ENCODE data around the gene TRMT10B. TPM values are rescaled to one million over a fixed set of nuclear protein-coding genes. Genes with fewer than 3 reads are reported as not detected.

TRMT10B gene
- total and polyA plus RNA-seq, 2 of the 13 experiments (the other 11 are each of a cell fraction or from before 2014, with no cell fraction given): 3.1 to 3.9 TPM

- Histone ChIP-seq H3K36me3 (replicated peaks in 1 of 2; ENCODE audit: control insufficient read depth in 1 of 2, insufficient read depth in 2 of 2, low read length in 2 of 2) (peaks cover 5 to 18% of the 10 kb centered on the region in 2 experiments; a peak in 4 of 5 replicates), H3K27ac (ENCODE audit: extremely low read length, insufficient read depth, low read length) (no peak overlapping the region), H3K27me3 (ENCODE audit: control insufficient read depth in 1 of 2, insufficient read depth in 2 of 2, low read length in 2 of 2) (no peaks in the 10 kb centered on the region), H3K4me3 (replicated peaks in 1 of 3; ENCODE audit: insufficient read depth in 1 of 3, low read depth in 2 of 3, low read length in 3 of 3) (no peak overlapping the region), H2AFZ (ENCODE audit: low read length) (no peak overlapping the region), H3K4me2 (ENCODE audit: low read depth, low read length) (no peak overlapping the region), H3K9me3 (ENCODE audit: low read length) (no peaks in the 10 kb centered on the region), H3K79me2 (ENCODE audit: insufficient read depth, low read length) (no peaks in the 10 kb centered on the region), H3K4me1 (ENCODE audit: insufficient read depth, low read length) (no peaks in the 10 kb centered on the region), H3K9ac (ENCODE audit: insufficient read depth, low read depth, low read length) (no peak overlapping the region), H4K20me1 (ENCODE audit: insufficient read depth, low read length) (no peaks in the 10 kb centered on the region)
- POLR2A ChIA-PET: no interaction called here
- no peak for ATAC-seq
- intact Hi-C loops (cut with micrococcal nuclease; ENCODE audit: unreplicated experiment): no loop called here
- in situ Hi-C loops (cut with HindIII; ENCODE audit: extremely low pct_ligation_motif_present, low pct_unique_long_range_greater_than_20kb): no loop called here
- 91% methylated on average over 2 of the region's 2 CpGs for WGBS (ENCODE audit: low lambda C conversion rate)
- no peak for TF ChIP-seq TRIM22 (IDR thresholded peaks at IDR 0.05)
- no peak for TF ChIP-seq MLXIP (CRISPR knock-in tag; IDR thresholded peaks at IDR 0.05; ENCODE audit: borderline replicate concordance)
- TF ChIP-seq SP140L (CRISPR knock-in tag; IDR thresholded peaks at IDR 0.05; ENCODE audit: borderline replicate concordance): no peak
- TF ChIP-seq MAFF (IDR thresholded peaks at IDR 0.05; ENCODE audit: low read depth, low read length): 0 out of 2 replicates have a peak, but pooled peaks have one; percentile 1
- TF ChIP-seq MAFK (conservative IDR thresholded peaks at IDR 0.05 in 1 of 2, IDR thresholded peaks at IDR 0.05 in 1 of 2; ENCODE audit: low read length in 2 of 2): peak in 1 of 2 experiments; percentile 45; a peak in 1 of 4 replicates
- no TSS peak for BruUV-seq (replicated peaks)
- no peak for FAIRE-seq
- no peak for DNase-seq (ENCODE audit: low spot score)
- CTCF ChIA-PET (ENCODE audit: low intra/inter-chr PET ratio, low total read pairs): no interaction called here
Observed at GRCh38 chr9:37818849-37819248, 65.2 kb downstream of the TRMT10B start.
